ENCODE results near the gene MAN1B1.
A peak's percentile ranks its signal among the peaks of the same experiment; 100 is the strongest.

MAN1B1 gene

GRCh38 chr9:137086531-137087408, at the start of gene MAN1B1:
Gene MAN1B1, plus strand, starts transcription at chr9:137086985. Its CDS starts 15 bp downstream, at chr9:137087000.
- DNase-seq (ENCODE audit: low read depth), result peak; percentile 97
- TF ChIP-seq CTCF (IDR thresholded peaks at IDR 0.05; ENCODE audit: control insufficient read depth, extremely low read depth, insufficient read depth), result no peak
- H3K4me3 ChIP-seq (ENCODE audit: low read depth, low read length), result peak within 1 kb of the TSS; percentile 86

- TF ChIP-seq CTCF (IDR thresholded peaks at IDR 0.05; ENCODE audit: control insufficient read depth, extremely low read depth, insufficient read depth), result no peak
- no peak for DNase-seq (ENCODE audit: low read depth)
- no peak overlapping the region for H3K4me3 ChIP-seq (ENCODE audit: low read depth, low read length)
Observed at GRCh38 chr9:137037035-137037434, 49.8 kb upstream of the MAN1B1 start.

GRCh38 chr9:137037483-137037882, 49.3 kb upstream of the MAN1B1 start:
- no peak overlapping the region for H3K4me3 ChIP-seq (ENCODE audit: low read depth, low read length)
- no peak for DNase-seq (ENCODE audit: low read depth)
- no peak for TF ChIP-seq CTCF (IDR thresholded peaks at IDR 0.05; ENCODE audit: control insufficient read depth, extremely low read depth, insufficient read depth)

- no peak for DNase-seq (ENCODE audit: low read depth)
- no peak overlapping the region for H3K4me3 ChIP-seq (ENCODE audit: low read depth, low read length)
- no peak for TF ChIP-seq CTCF (IDR thresholded peaks at IDR 0.05; ENCODE audit: control insufficient read depth, extremely low read depth, insufficient read depth)
Observed at GRCh38 chr9:137038916-137039315, 47.9 kb upstream of the MAN1B1 start.

- DNase-seq (ENCODE audit: low read depth), result no peak
- H3K4me3 ChIP-seq (ENCODE audit: low read depth, low read length), result no peak overlapping the region
- no peak for TF ChIP-seq CTCF (IDR thresholded peaks at IDR 0.05; ENCODE audit: control insufficient read depth, extremely low read depth, insufficient read depth)
Observed at GRCh38 chr9:137039611-137040366, 47.0 kb upstream of the MAN1B1 start.

- no peak for TF ChIP-seq CTCF (IDR thresholded peaks at IDR 0.05; ENCODE audit: control insufficient read depth, extremely low read depth, insufficient read depth)
- DNase-seq (ENCODE audit: low read depth), result no peak
- H3K4me3 ChIP-seq (ENCODE audit: low read depth, low read length), result no peak overlapping the region
Observed at GRCh38 chr9:137040568-137040967, 46.2 kb upstream of the MAN1B1 start.
